A549 (cell line): ENCODE measurements around the gene SLC16A4. TPM values are rescaled to one million over a fixed set of nuclear protein-coding genes. Genes with fewer than 3 reads are reported as not detected.
"Not testable (repeated sequence)": the region's sequence is repeated elsewhere in the genome, so short reads cannot be mapped to it uniquely, and the experiment has no call there.

Source experiments
- ATAC-seq, 2 experiments: fragments of 200-7000 bp in 1 of 2; fragments of >200 bp in 1 of 2; cut with Nextera tagmentation in 1 of 2; cut with Tn5 transposase in 1 of 2; 3 replicates each; pipeline versions ENCODE4 v1.8.0 to v1.9.1; 2018 to 2020; ENCODE audit warnings: mild to moderate bottlenecking in 1 of 2, moderate library complexity in 1 of 2
- CTCF ChIA-PET: fragments of 300-600 bp; sonication (Branson Sonifier 250); formaldehyde crosslinking; extraction: SDS; loops from one replicate; lab custom pipeline; 2021; ENCODE audit warnings: antibody characterized with exemption, inconsistent platforms; lab: Yijun Ruan, JAX
- POLR2A ChIA-PET: fragments of 350-600 bp; formaldehyde crosslinking; extraction: SDS; loops from one replicate; lab custom pipeline; 2021; ENCODE audit warnings: antibody characterized with exemption, inconsistent platforms; lab: Yijun Ruan, JAX
- DNase-seq, 2 experiments: peaks; one replicate each; pipeline versions ENCODE4 v3.0.0 to v3.0.0-alpha.2; 2011 to 2016; ENCODE audit warnings: low read depth in 1 of 2, low spot score in 1 of 2
- FAIRE-seq: peaks from 2 replicates; lab custom pipeline; 2011; peaks lifted over from hg19 to GRCh38; lab: Jason Lieb, UNC
- H3K27ac ChIP-seq, 2 experiments: fragments of >200 bp; sonication (Bioruptor Twin); formaldehyde crosslinking; 3 replicates each; pipeline ENCODE4 v1.5.1; 2016 to 2017
- H3K4me1 ChIP-seq: fragments of >200 bp; sonication (Bioruptor Twin); formaldehyde crosslinking; 3 replicates; pipeline ENCODE4 v1.6.1; 2016
- H3K4me2 ChIP-seq: fragments of >200 bp; sonication (Bioruptor Twin); formaldehyde crosslinking; 3 replicates; pipeline ENCODE4 v1.6.1; 2016
- H3K4me3 ChIP-seq: fragments of >200 bp; sonication (Bioruptor Twin); formaldehyde crosslinking; 3 replicates; pipeline ENCODE4 v1.5.1; 2016
- H3K9me3 ChIP-seq: fragments of >200 bp; sonication (Bioruptor Twin); formaldehyde crosslinking; 3 replicates; pipeline ENCODE4 v1.6.1; 2016
- CEBPB ChIP-seq, 2 experiments: fragments of >200 bp in 1 of 2; sonication (Bioruptor Twin) in 1 of 2; formaldehyde crosslinking in 1 of 2; IDR thresholded peaks; 2 replicates each; pipeline ENCODE4 v1.6.1; 2012 to 2016
- EHF ChIP-seq: fragments of 250-450 bp; sonication (Bioruptor Pico); IDR thresholded peaks from 2 replicates; pipeline ENCODE4 v1.5.0; 2020; ENCODE audit warnings: mild to moderate bottlenecking
- ESRRA ChIP-seq: fragments of 150-350 bp; IDR thresholded peaks from 2 replicates; pipeline ENCODE4 v1.6.1; 2014; ENCODE audit warnings: mild to moderate bottlenecking, low read length, borderline replicate concordance
- JUN ChIP-seq, 2 experiments: fragments of >200 bp; sonication (Bioruptor Twin); formaldehyde crosslinking; IDR thresholded peaks; 2 replicates in 1 of 2; 3 replicates in 1 of 2; pipeline ENCODE4 v1.6.1; 2016 to 2017
- JUNB ChIP-seq: fragments of >200 bp; sonication (Bioruptor Twin); formaldehyde crosslinking; IDR thresholded peaks from 2 replicates; pipeline ENCODE4 v1.6.1; 2016
- NR3C1 ChIP-seq: fragments of >200 bp; sonication (Bioruptor Twin); formaldehyde crosslinking; IDR thresholded peaks from 3 replicates; pipeline ENCODE4 v1.6.1; 2017
- RAD21 ChIP-seq, 2 experiments: fragments of >200 bp in 1 of 2; sonication (Bioruptor Twin) in 1 of 2; formaldehyde crosslinking in 1 of 2; IDR thresholded peaks in 1 of 2; conservative IDR thresholded peaks in 1 of 2; 2 replicates in 1 of 2; 3 replicates in 1 of 2; pipeline ENCODE4 v1.6.1; 2012 to 2018; ENCODE audit warnings: inconsistent platforms in 1 of 2
- RARB ChIP-seq: fragments of 250-450 bp; sonication (Bioruptor Pico); IDR thresholded peaks from 2 replicates; pipeline ENCODE4 v1.8.0; 2021; ENCODE audit warnings: mild to moderate bottlenecking, moderate library complexity
- RFX5 ChIP-seq: fragments of 450-650 bp; IDR thresholded peaks from 2 replicates; pipeline ENCODE4 v1.7.1; 2014; ENCODE audit warnings: antibody characterized with exemption, mild to moderate bottlenecking, moderate library complexity
- USF2 ChIP-seq: fragments of 450-650 bp; IDR thresholded peaks from 2 replicates; pipeline ENCODE4 v1.6.1; 2014; ENCODE audit warnings: antibody characterized with exemption
- ZC3H11A ChIP-seq: fragments of 450-650 bp; IDR thresholded peaks from 2 replicates; pipeline ENCODE4 v1.6.1; 2014; ENCODE audit warnings: antibody characterized with exemption, mild to moderate bottlenecking
- ZSCAN20 ChIP-seq: fragments of 250-450 bp; sonication (Bioruptor Pico); IDR thresholded peaks from 2 replicates; pipeline ENCODE4 v1.8.0; 2022; ENCODE audit warnings: mild to moderate bottlenecking, moderate library complexity
- WGBS: methylation state at CpG from one replicate; pipeline ENCODE4 v1.1.6; 2017; ENCODE audit errors: missing lambda C conversion rate; 5-methylcytosine and 5-hydroxymethylcytosine counted together
- polyA minus RNA-seq: library from RNA; depleted of rRNA, polyadenylated mRNA; stranded (reverse); fragments of >200 nt; gene quantifications from 2 replicates; pipeline ENCODE4 v1.2.3, GENCODE V29; 2011; rRNA and poly(A)+ RNA removed
- polyA plus RNA-seq, 4 experiments: library from polyadenylated mRNA; depleted of rRNA in 3 of 4; stranded (reverse); fragments of >200 nt; fragmentation: RNase III in 1 of 4; extraction: RNeasy Plus Mini Kit Qiagen cat#74134 plus additional on column Dnase treatment in 1 of 4; gene quantifications; 2 replicates in 3 of 4; 3 replicates in 1 of 4; pipeline ENCODE4 v1.2.3, GENCODE V29; 2011 to 2017
- TF ChIP-seq, protein P1 (sequence below): IDR thresholded peaks from 2 replicates; pipeline ENCODE4 v1.6.1; 2012
- TF ChIP-seq, protein P2 (sequence below): IDR thresholded peaks from 2 replicates; pipeline ENCODE4 v1.6.1; 2012
- TF ChIP-seq, protein P3 (sequence below): fragments of >200 bp; sonication (Bioruptor Twin); formaldehyde crosslinking; IDR thresholded peaks from 2 replicates; pipeline ENCODE4 v1.6.1; 2016
- TF ChIP-seq, protein P4 (sequence below): fragments of 200-600 bp; sonication (generic); IDR thresholded peaks from 2 replicates; pipeline ENCODE4 v1.6.1; 2016; ENCODE audit warnings: antibody characterized with exemption, mild to moderate bottlenecking, moderate library complexity
- TF ChIP-seq, protein P5 (sequence below): fragments of >200 bp; sonication (Bioruptor Twin); formaldehyde crosslinking; IDR thresholded peaks from 3 replicates; pipeline ENCODE4 v1.5.1; 2016
- TF ChIP-seq, protein P6 (sequence below): IDR thresholded peaks from 2 replicates; pipeline ENCODE4 v1.6.1; 2012; ENCODE audit warnings: low read depth, borderline replicate concordance
- TF ChIP-seq, protein P7 (sequence below): fragments of >200 bp; sonication (Bioruptor Twin); formaldehyde crosslinking; IDR thresholded peaks from 3 replicates; pipeline ENCODE4 v1.6.1; 2016

The SLC16A4 gene
- 176 and 188 TPM in 2 replicates for polyA plus RNA-seq (2011; rRNA removed)
- polyA plus RNA-seq (2012; cell fraction: cytosol; rRNA removed), result 15.3 and 21.3 TPM in 2 replicates
- 7.4 and 12.9 TPM in 2 replicates for polyA plus RNA-seq (2012; cell fraction: nucleus; rRNA removed)
- polyA plus RNA-seq (2017; fragmentation: RNase III; extraction: RNeasy Plus Mini Kit Qiagen cat#74134 plus additional on column Dnase treatment), result 47.2 to 71.8 TPM (median 61.0 TPM) in 3 replicates
- 96.7 and 113 TPM in 2 replicates for polyA minus RNA-seq

GRCh38 chr1:110390692-110391245 lies at the start of gene SLC16A4:
Gene SLC16A4, minus strand, starts transcription at chr1:110391026. Its CDS starts 1,703 bp downstream, at chr1:110389323.
- peak; percentile 36 to 79 for DNase-seq
- peak; percentile 83 to 84 for ATAC-seq
- H3K4me1 ChIP-seq, result peaks cover 65% of the 10 kb centered on the region
- TF ChIP-seq RARB, result no peak
- no peak for TF ChIP-seq JUNB
- TF ChIP-seq JUN (IDR thresholded peaks at IDR 0.05), result peak; percentile 36 to 47; a peak in 1 of 5 replicates
- TF ChIP-seq, protein P1, sequence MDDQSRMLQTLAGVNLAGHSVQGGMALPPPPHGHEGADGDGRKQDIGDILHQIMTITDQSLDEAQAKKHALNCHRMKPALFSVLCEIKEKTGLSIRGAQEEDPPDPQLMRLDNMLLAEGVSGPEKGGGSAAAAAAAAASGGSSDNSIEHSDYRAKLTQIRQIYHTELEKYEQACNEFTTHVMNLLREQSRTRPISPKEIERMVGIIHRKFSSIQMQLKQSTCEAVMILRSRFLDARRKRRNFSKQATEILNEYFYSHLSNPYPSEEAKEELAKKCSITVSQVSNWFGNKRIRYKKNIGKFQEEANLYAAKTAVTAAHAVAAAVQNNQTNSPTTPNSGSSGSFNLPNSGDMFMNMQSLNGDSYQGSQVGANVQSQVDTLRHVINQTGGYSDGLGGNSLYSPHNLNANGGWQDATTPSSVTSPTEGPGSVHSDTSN, result no peak
- TF ChIP-seq ESRRA, result no peak
- TF ChIP-seq ZSCAN20 (CRISPR knock-in tag), result no peak
- TF ChIP-seq USF2, result no peak
- TF ChIP-seq, protein P2, sequence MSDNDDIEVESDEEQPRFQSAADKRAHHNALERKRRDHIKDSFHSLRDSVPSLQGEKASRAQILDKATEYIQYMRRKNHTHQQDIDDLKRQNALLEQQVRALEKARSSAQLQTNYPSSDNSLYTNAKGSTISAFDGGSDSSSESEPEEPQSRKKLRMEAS, result 0 out of 2 replicates have a peak, but pooled peaks have one; percentile 15
- TF ChIP-seq RFX5, result no peak
- TF ChIP-seq, protein P3, sequence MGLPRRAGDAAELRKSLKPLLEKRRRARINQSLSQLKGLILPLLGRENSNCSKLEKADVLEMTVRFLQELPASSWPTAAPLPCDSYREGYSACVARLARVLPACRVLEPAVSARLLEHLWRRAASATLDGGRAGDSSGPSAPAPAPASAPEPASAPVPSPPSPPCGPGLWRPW, result no peak
- TF ChIP-seq, protein P4, sequence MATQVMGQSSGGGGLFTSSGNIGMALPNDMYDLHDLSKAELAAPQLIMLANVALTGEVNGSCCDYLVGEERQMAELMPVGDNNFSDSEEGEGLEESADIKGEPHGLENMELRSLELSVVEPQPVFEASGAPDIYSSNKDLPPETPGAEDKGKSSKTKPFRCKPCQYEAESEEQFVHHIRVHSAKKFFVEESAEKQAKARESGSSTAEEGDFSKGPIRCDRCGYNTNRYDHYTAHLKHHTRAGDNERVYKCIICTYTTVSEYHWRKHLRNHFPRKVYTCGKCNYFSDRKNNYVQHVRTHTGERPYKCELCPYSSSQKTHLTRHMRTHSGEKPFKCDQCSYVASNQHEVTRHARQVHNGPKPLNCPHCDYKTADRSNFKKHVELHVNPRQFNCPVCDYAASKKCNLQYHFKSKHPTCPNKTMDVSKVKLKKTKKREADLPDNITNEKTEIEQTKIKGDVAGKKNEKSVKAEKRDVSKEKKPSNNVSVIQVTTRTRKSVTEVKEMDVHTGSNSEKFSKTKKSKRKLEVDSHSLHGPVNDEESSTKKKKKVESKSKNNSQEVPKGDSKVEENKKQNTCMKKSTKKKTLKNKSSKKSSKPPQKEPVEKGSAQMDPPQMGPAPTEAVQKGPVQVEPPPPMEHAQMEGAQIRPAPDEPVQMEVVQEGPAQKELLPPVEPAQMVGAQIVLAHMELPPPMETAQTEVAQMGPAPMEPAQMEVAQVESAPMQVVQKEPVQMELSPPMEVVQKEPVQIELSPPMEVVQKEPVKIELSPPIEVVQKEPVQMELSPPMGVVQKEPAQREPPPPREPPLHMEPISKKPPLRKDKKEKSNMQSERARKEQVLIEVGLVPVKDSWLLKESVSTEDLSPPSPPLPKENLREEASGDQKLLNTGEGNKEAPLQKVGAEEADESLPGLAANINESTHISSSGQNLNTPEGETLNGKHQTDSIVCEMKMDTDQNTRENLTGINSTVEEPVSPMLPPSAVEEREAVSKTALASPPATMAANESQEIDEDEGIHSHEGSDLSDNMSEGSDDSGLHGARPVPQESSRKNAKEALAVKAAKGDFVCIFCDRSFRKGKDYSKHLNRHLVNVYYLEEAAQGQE, result no peak
- no peak for TF ChIP-seq NR3C1
- CTCF ChIA-PET, result interaction anchor here (1.4 kb wide), 2 partner anchors 51 to 105 kb away, joined by 3 to 5 read pairs; partner anchors contain the start of gene RBM15
- peak within 1 kb of the TSS; percentile 90 for H3K4me2 ChIP-seq
- no peak for FAIRE-seq
- peak within 1 kb of the TSS; percentile 91 to 92 for H3K27ac ChIP-seq
- H3K4me3 ChIP-seq, result peak within 1 kb of the TSS; percentile 63
- H3K9me3 ChIP-seq, result no peaks in the 10 kb centered on the region
- POLR2A ChIA-PET, result interaction anchor here (0.6 to 4.8 kb wide), 2 partner anchors 18 to 52 kb away, joined by 3 to 37 read pairs; partner anchors contain the start of gene RBM15
- WGBS, result 2% methylated on average over 8 of the region's 8 CpGs

GRCh38 chr1:110439873-110440272 lies 49.0 kb upstream of the SLC16A4 start:
- FAIRE-seq, DNase-seq, H3K4me1 ChIP-seq, H3K4me2 ChIP-seq, ATAC-seq, H3K9me3 ChIP-seq, H3K27ac ChIP-seq, H3K4me3 ChIP-seq, POLR2A ChIA-PET: not testable (repeated sequence)
- CTCF ChIA-PET, result interaction anchor here (1.5 to 4.2 kb wide), 5 partner anchors 20 to 243 kb away, joined by 5 to 20 read pairs (median 10); no protein-coding TSS in a partner anchor
- 81% methylated on average over 3 of the region's 3 CpGs for whole genome bisulfite sequencing

GRCh38 chr1:110438893-110439292 lies 48.1 kb upstream of the SLC16A4 start:
- ATAC-seq, result no peak
- no peak for FAIRE-seq
- no peak overlapping the region for H3K4me3 ChIP-seq
- peaks cover 4% of the 10 kb centered on the region for H3K4me1 ChIP-seq
- ChIA-PET POLR2A (no interaction called here), CTCF (interaction anchor here (0.7 to 11.4 kb wide), 4 partner anchors 22 to 166 kb away, joined by 3 to 140 read pairs (median 15); no protein-coding TSS in a partner anchor)
- DNase-seq, result no peak
- WGBS, result 79% methylated on average over 4 of the region's 4 CpGs
- no peak overlapping the region for H3K4me2 ChIP-seq
- H3K9me3 ChIP-seq, result no peaks in the 10 kb centered on the region
- H3K27ac ChIP-seq, result no peak overlapping the region
- TF ChIP-seq, protein P3, result no peak
- TF ChIP-seq, protein P5, sequence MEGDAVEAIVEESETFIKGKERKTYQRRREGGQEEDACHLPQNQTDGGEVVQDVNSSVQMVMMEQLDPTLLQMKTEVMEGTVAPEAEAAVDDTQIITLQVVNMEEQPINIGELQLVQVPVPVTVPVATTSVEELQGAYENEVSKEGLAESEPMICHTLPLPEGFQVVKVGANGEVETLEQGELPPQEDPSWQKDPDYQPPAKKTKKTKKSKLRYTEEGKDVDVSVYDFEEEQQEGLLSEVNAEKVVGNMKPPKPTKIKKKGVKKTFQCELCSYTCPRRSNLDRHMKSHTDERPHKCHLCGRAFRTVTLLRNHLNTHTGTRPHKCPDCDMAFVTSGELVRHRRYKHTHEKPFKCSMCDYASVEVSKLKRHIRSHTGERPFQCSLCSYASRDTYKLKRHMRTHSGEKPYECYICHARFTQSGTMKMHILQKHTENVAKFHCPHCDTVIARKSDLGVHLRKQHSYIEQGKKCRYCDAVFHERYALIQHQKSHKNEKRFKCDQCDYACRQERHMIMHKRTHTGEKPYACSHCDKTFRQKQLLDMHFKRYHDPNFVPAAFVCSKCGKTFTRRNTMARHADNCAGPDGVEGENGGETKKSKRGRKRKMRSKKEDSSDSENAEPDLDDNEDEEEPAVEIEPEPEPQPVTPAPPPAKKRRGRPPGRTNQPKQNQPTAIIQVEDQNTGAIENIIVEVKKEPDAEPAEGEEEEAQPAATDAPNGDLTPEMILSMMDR, result no peak
- no peak for TF ChIP-seq CEBPB (IDR thresholded peaks at IDR 0.05)
- no peak for TF ChIP-seq USF2
- no peak for TF ChIP-seq EHF (CRISPR knock-in tag)
- TF ChIP-seq, protein P6, sequence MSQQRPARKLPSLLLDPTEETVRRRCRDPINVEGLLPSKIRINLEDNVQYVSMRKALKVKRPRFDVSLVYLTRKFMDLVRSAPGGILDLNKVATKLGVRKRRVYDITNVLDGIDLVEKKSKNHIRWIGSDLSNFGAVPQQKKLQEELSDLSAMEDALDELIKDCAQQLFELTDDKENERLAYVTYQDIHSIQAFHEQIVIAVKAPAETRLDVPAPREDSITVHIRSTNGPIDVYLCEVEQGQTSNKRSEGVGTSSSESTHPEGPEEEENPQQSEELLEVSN, result no peak
- TF ChIP-seq RAD21 (conservative IDR thresholded peaks at IDR 0.05 in 1 of 2, IDR thresholded peaks at IDR 0.05 in 1 of 2), result no peak
- TF ChIP-seq ZC3H11A, result no peak
- TF ChIP-seq, protein P7, sequence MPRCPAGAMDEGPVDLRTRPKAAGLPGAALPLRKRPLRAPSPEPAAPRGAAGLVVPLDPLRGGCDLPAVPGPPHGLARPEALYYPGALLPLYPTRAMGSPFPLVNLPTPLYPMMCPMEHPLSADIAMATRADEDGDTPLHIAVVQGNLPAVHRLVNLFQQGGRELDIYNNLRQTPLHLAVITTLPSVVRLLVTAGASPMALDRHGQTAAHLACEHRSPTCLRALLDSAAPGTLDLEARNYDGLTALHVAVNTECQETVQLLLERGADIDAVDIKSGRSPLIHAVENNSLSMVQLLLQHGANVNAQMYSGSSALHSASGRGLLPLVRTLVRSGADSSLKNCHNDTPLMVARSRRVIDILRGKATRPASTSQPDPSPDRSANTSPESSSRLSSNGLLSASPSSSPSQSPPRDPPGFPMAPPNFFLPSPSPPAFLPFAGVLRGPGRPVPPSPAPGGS, result no peak
